K562 (cell line): ENCODE data around the gene MAP4.

ENCODE experiments used
- CHCHD3 ChIP-seq: fragments of 250-450 bp; sonication (Bioruptor Pico); IDR thresholded peaks from 2 replicates; pipeline ENCODE4 v2.1.2; 2022; ENCODE audit warnings: mild to moderate bottlenecking
- CREB1 ChIP-seq, 2 experiments: sonication (generic) in 1 of 2; formaldehyde crosslinking in 1 of 2; IDR thresholded peaks; 2 replicates each; pipeline versions ENCODE4 v1.6.1 to v1.8.0; 2012 to 2022; ENCODE audit warnings: inconsistent platforms in 1 of 2, mild to moderate bottlenecking in 1 of 2, missing genetic modification reagents in 1 of 2, moderate library complexity in 1 of 2
- EZH2 ChIP-seq: IDR thresholded peaks from 2 replicates; pipeline ENCODE4 v1.6.1; 2012; ENCODE audit warnings: low read depth, mild to moderate bottlenecking, inconsistent platforms, low read length, borderline replicate concordance
- RAD21 ChIP-seq, 2 experiments: fragments of 250-450 bp in 1 of 2; fragments of 450-650 bp in 1 of 2; sonication (Bioruptor Pico) in 1 of 2; formaldehyde crosslinking in 1 of 2; IDR thresholded peaks in 1 of 2; conservative IDR thresholded peaks in 1 of 2; 2 replicates each; pipeline versions ENCODE4 v1.4.0 to v1.8.0; 2020 to 2022; ENCODE audit warnings: mild to moderate bottlenecking in 2 of 2, moderate library complexity in 1 of 2
- SMAD4 ChIP-seq: fragments of 250-450 bp; sonication (Bioruptor Pico); conservative IDR thresholded peaks from 2 replicates; pipeline ENCODE4 v1.8.0; 2021; ENCODE audit warnings: inconsistent platforms, mild to moderate bottlenecking, moderate library complexity
- SMARCC2 ChIP-seq: fragments of 450-650 bp; IDR thresholded peaks from 2 replicates; pipeline ENCODE4 v1.6.1; 2017; ENCODE audit warnings: antibody characterized with exemption, moderate library complexity, mild to moderate bottlenecking, low read depth
- TSC22D4 ChIP-seq: fragments of 450-650 bp; IDR thresholded peaks from 2 replicates; pipeline ENCODE4 v1.6.1; 2016; ENCODE audit warnings: missing genetic modification characterization, missing biosample characterization, control low read depth
- ZBTB1 ChIP-seq: sonication (generic); formaldehyde crosslinking; IDR thresholded peaks from 2 replicates; pipeline ENCODE4 v1.8.1; 2023; ENCODE audit warnings: missing genetic modification reagents, low read depth, mild to moderate bottlenecking, borderline replicate concordance
- ZFX ChIP-seq: sonication (generic); formaldehyde crosslinking; IDR thresholded peaks from 2 replicates; pipeline ENCODE4 v1.8.0; 2022; ENCODE audit warnings: mild to moderate bottlenecking, missing genetic modification reagents, moderate library complexity
- ZKSCAN8 ChIP-seq: fragments of 200-800 bp; sonication (Bioruptor generic); IDR thresholded peaks from 2 replicates; pipeline ENCODE4 v1.6.1; 2016; ENCODE audit warnings: missing genetic modification characterization, missing compliant biosample characterization
- ZNF175 ChIP-seq: fragments of 200-800 bp; sonication (Bioruptor generic); IDR thresholded peaks from 2 replicates; pipeline ENCODE4 v1.6.1; 2016; ENCODE audit warnings: low read depth, mild to moderate bottlenecking, missing genetic modification characterization, missing compliant biosample characterization
- ZNF77 ChIP-seq: fragments of 250-450 bp; sonication (Bioruptor Pico); IDR thresholded peaks from 2 replicates; pipeline ENCODE4 v1.5.0; 2020
- TF ChIP-seq, protein P1 (sequence below): fragments of 250-450 bp; sonication (Bioruptor Pico); IDR thresholded peaks from 2 replicates; pipeline ENCODE4 v1.4.0; 2020; ENCODE audit warnings: mild to moderate bottlenecking, moderate library complexity
- TF ChIP-seq, protein P2 (sequence below), 2 experiments: fragments of 450-650 bp; formaldehyde crosslinking in 1 of 2; IDR thresholded peaks; 2 replicates each; pipeline versions ENCODE4 v1.4.0 to v1.6.1; 2014 to 2020; ENCODE audit warnings: mild to moderate bottlenecking in 2 of 2, borderline replicate concordance in 1 of 2, low read depth in 1 of 2

DNA sequence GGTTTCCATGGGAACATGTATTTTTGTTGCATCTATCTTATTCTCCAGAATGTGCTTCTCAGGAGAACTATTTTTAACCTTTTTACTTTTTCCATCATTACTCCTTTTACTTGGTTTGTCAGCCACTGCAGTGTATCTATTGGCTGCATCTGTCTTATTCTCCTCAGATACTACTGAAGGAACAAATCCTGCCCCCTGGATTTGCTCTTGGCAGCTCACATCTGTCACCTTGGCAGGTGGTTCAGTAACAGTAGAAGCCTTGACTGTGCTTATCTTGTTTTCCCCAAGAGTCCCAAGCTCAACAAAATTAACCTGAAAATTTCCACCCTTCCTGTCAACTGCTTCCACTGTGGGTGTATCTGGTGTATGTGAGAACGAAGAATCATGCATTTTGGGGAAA lies 106.0 kb downstream of the MAP4 start:
- TF ChIP-seq CREB1 (IDR thresholded peaks at IDR 0.05), result no peak
- no peak for TF ChIP-seq CREB1 (CRISPR knock-in tag; IDR thresholded peaks at IDR 0.05)
- TF ChIP-seq ZBTB1, result no peak
- no peak for TF ChIP-seq ZFX
- no peak for TF ChIP-seq RAD21 (CRISPR knock-in tag; conservative IDR thresholded peaks at IDR 0.05 in 1 of 2, IDR thresholded peaks at IDR 0.05 in 1 of 2)
- no peak for TF ChIP-seq ZNF175 (CRISPR knock-in tag)
- TF ChIP-seq ZKSCAN8 (CRISPR knock-in tag), result no peak
- no peak for TF ChIP-seq EZH2
- TF ChIP-seq SMAD4 (CRISPR knock-in tag), result no peak
- no peak for TF ChIP-seq SMARCC2
- TF ChIP-seq, protein P1, sequence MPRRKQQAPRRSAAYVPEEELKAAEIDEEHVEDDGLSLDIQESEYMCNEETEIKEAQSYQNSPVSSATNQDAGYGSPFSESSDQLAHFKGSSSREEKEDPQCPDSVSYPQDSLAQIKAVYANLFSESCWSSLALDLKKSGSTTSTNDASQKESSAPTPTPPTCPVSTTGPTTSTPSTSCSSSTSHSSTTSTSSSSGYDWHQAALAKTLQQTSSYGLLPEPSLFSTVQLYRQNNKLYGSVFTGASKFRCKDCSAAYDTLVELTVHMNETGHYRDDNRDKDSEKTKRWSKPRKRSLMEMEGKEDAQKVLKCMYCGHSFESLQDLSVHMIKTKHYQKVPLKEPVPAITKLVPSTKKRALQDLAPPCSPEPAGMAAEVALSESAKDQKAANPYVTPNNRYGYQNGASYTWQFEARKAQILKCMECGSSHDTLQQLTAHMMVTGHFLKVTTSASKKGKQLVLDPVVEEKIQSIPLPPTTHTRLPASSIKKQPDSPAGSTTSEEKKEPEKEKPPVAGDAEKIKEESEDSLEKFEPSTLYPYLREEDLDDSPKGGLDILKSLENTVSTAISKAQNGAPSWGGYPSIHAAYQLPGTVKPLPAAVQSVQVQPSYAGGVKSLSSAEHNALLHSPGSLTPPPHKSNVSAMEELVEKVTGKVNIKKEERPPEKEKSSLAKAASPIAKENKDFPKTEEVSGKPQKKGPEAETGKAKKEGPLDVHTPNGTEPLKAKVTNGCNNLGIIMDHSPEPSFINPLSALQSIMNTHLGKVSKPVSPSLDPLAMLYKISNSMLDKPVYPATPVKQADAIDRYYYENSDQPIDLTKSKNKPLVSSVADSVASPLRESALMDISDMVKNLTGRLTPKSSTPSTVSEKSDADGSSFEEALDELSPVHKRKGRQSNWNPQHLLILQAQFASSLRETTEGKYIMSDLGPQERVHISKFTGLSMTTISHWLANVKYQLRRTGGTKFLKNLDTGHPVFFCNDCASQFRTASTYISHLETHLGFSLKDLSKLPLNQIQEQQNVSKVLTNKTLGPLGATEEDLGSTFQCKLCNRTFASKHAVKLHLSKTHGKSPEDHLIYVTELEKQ (CRISPR knock-in tag), result no peak
- TF ChIP-seq ZNF77 (CRISPR knock-in tag), result no peak
- TF ChIP-seq, protein P2, sequence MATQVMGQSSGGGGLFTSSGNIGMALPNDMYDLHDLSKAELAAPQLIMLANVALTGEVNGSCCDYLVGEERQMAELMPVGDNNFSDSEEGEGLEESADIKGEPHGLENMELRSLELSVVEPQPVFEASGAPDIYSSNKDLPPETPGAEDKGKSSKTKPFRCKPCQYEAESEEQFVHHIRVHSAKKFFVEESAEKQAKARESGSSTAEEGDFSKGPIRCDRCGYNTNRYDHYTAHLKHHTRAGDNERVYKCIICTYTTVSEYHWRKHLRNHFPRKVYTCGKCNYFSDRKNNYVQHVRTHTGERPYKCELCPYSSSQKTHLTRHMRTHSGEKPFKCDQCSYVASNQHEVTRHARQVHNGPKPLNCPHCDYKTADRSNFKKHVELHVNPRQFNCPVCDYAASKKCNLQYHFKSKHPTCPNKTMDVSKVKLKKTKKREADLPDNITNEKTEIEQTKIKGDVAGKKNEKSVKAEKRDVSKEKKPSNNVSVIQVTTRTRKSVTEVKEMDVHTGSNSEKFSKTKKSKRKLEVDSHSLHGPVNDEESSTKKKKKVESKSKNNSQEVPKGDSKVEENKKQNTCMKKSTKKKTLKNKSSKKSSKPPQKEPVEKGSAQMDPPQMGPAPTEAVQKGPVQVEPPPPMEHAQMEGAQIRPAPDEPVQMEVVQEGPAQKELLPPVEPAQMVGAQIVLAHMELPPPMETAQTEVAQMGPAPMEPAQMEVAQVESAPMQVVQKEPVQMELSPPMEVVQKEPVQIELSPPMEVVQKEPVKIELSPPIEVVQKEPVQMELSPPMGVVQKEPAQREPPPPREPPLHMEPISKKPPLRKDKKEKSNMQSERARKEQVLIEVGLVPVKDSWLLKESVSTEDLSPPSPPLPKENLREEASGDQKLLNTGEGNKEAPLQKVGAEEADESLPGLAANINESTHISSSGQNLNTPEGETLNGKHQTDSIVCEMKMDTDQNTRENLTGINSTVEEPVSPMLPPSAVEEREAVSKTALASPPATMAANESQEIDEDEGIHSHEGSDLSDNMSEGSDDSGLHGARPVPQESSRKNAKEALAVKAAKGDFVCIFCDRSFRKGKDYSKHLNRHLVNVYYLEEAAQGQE (IDR thresholded peaks at IDR 0.05; ENCODE audit: borderline replicate concordance), result no peak
- TF ChIP-seq, protein P2 (CRISPR knock-in tag; IDR thresholded peaks at IDR 0.05; ENCODE audit: low read depth), result no peak
- TF ChIP-seq CHCHD3, result no peak
- TF ChIP-seq TSC22D4 (tag), result no peak
